K562 (cell line): ENCODE measurements around the gene LY6G5B. TPM values are rescaled to one million over a fixed set of nuclear protein-coding genes. Genes with fewer than 3 reads are reported as not detected.
A peak's percentile ranks its signal among the peaks of the same experiment; 100 is the strongest.

Experiments used
- CBX5 ChIP-seq: IDR thresholded peaks from 2 replicates; pipeline ENCODE4 v1.6.1; 2014; ENCODE audit warnings: low read depth, borderline replicate concordance
- FOSL1 ChIP-seq: fragments of 200-800 bp; sonication (Bioruptor generic); conservative IDR thresholded peaks from 2 replicates; pipeline ENCODE4 v1.6.1; 2016; ENCODE audit warnings: missing genetic modification characterization, missing compliant biosample characterization
- MTA2 ChIP-seq: fragments of 450-650 bp; IDR thresholded peaks from 2 replicates; pipeline ENCODE4 v1.6.1; 2016; ENCODE audit warnings: low read depth
- RUNX1 ChIP-seq: sonication (generic); IDR thresholded peaks from 2 replicates; pipeline ENCODE4 v1.6.1; 2016; ENCODE audit warnings: antibody characterized with exemption, low read depth
- SMARCA4 ChIP-seq: fragments of 450-650 bp; IDR thresholded peaks from 2 replicates; pipeline ENCODE4 v1.6.1; 2016
- YY1 ChIP-seq, 3 experiments: IDR thresholded peaks; 2 replicates each; pipeline ENCODE4 v1.6.1; 2011; ENCODE audit warnings: low read length in 2 of 3, mild to moderate bottlenecking in 2 of 3, moderate library complexity in 2 of 3, borderline replicate concordance in 1 of 3, control low read depth in 1 of 3, low read depth in 1 of 3; ENCODE audit not compliant: insufficient read depth in 3 of 3, insufficient replicate concordance in 2 of 3, control insufficient read depth in 1 of 3, insufficient read length in 1 of 3; ENCODE audit errors: extremely low read depth in 1 of 3
- ZFP1 ChIP-seq: fragments of 450-650 bp; formaldehyde crosslinking; IDR thresholded peaks from 2 replicates; pipeline ENCODE4 v1.4.0; 2020; ENCODE audit warnings: mild to moderate bottlenecking, mixed read lengths
- ZNF324 ChIP-seq: fragments of 250-450 bp; sonication (Bioruptor Pico); IDR thresholded peaks from 2 replicates; pipeline ENCODE4 v1.4.0; 2020; ENCODE audit warnings: mild to moderate bottlenecking
- polyA plus RNA-seq, 8 experiments: library from polyadenylated mRNA; depleted of rRNA in 4 of 8; stranded (reverse) in 5 of 8; unstranded in 3 of 8; fragments of >200 nt; fragmentation: Nextera tagmentation in 2 of 8; fragmentation: Illumina TruSeq in 1 of 8; extraction: Ambion mirVana in 2 of 8; extraction: Trizol in 1 of 8; gene quantifications; 2 replicates each; pipeline versions ENCODE4 v1.2.1 to v1.2.3, GENCODE V29; 2011 to 2014; ENCODE audit warnings: inconsistent platforms in 1 of 8, missing spikeins in 1 of 8
- total RNA-seq, 7 experiments: library from RNA; depleted of rRNA in 6 of 7; stranded (reverse); fragments of >200 nt in 6 of 7; fragmentation: Illumina TruSeq in 2 of 7; extraction: Trizol in 2 of 7; gene quantifications; 2 replicates each; pipeline versions ENCODE4 v1.2.1 to v1.2.3, GENCODE V29; 2011 to 2021; ENCODE audit warnings: low replicate concordance in 1 of 7
- TF ChIP-seq, protein P1 (sequence below), 2 experiments: fragments of 450-650 bp; formaldehyde crosslinking in 1 of 2; IDR thresholded peaks; 2 replicates each; pipeline versions ENCODE4 v1.4.0 to v1.6.1; 2014 to 2020; ENCODE audit warnings: mild to moderate bottlenecking in 2 of 2, borderline replicate concordance in 1 of 2, low read depth in 1 of 2
- TF ChIP-seq, protein P2 (sequence below): fragments of 200-400 bp; formaldehyde crosslinking; IDR thresholded peaks from 2 replicates; pipeline ENCODE4 v1.6.1; 2017; ENCODE audit warnings: mild to moderate bottlenecking, low read depth, low read length, moderate library complexity

LY6G5B gene
- total and polyA plus RNA-seq, 9 of the 15 experiments (the other 6 are each of a cell fraction or from before 2014, with no cell fraction given) = 6.0 to 27.0 (median 7.5) TPM

DNA sequence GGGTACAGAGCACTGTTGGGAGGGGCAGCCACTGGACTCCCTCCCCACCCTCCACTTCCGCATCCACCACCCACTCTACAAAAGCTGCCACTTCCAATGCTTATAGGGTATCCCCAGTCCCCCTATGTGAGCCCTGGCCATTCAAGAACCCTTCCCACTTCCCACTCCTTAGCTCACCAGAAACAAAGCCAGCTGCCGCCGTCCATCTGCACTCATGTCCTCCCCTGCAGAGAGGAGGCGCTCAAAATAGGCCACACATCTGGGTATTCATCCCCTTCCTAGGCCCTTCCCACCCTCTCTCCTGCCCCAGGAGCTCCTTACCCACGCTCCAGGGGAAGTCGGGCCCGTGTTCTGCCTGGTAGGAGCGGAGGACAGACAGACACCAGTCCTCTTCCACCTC is 17.5 kb downstream of the LY6G5B start (continued):
- TF ChIP-seq, protein P1, sequence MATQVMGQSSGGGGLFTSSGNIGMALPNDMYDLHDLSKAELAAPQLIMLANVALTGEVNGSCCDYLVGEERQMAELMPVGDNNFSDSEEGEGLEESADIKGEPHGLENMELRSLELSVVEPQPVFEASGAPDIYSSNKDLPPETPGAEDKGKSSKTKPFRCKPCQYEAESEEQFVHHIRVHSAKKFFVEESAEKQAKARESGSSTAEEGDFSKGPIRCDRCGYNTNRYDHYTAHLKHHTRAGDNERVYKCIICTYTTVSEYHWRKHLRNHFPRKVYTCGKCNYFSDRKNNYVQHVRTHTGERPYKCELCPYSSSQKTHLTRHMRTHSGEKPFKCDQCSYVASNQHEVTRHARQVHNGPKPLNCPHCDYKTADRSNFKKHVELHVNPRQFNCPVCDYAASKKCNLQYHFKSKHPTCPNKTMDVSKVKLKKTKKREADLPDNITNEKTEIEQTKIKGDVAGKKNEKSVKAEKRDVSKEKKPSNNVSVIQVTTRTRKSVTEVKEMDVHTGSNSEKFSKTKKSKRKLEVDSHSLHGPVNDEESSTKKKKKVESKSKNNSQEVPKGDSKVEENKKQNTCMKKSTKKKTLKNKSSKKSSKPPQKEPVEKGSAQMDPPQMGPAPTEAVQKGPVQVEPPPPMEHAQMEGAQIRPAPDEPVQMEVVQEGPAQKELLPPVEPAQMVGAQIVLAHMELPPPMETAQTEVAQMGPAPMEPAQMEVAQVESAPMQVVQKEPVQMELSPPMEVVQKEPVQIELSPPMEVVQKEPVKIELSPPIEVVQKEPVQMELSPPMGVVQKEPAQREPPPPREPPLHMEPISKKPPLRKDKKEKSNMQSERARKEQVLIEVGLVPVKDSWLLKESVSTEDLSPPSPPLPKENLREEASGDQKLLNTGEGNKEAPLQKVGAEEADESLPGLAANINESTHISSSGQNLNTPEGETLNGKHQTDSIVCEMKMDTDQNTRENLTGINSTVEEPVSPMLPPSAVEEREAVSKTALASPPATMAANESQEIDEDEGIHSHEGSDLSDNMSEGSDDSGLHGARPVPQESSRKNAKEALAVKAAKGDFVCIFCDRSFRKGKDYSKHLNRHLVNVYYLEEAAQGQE (IDR thresholded peaks at IDR 0.05; ENCODE audit: borderline replicate concordance) = no peak
- TF ChIP-seq, protein P1 (CRISPR knock-in tag; IDR thresholded peaks at IDR 0.05; ENCODE audit: low read depth) = 0 out of 2 replicates have a peak, but pooled peaks have one; percentile 30
- TF ChIP-seq, protein P2, sequence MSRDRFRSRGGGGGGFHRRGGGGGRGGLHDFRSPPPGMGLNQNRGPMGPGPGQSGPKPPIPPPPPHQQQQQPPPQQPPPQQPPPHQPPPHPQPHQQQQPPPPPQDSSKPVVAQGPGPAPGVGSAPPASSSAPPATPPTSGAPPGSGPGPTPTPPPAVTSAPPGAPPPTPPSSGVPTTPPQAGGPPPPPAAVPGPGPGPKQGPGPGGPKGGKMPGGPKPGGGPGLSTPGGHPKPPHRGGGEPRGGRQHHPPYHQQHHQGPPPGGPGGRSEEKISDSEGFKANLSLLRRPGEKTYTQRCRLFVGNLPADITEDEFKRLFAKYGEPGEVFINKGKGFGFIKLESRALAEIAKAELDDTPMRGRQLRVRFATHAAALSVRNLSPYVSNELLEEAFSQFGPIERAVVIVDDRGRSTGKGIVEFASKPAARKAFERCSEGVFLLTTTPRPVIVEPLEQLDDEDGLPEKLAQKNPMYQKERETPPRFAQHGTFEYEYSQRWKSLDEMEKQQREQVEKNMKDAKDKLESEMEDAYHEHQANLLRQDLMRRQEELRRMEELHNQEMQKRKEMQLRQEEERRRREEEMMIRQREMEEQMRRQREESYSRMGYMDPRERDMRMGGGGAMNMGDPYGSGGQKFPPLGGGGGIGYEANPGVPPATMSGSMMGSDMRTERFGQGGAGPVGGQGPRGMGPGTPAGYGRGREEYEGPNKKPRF = no peak
- TF ChIP-seq YY1 (IDR thresholded peaks at IDR 0.05; ENCODE audit: borderline replicate concordance in 1 of 3, control insufficient read depth in 1 of 3, extremely low read depth in 1 of 3, insufficient read depth in 3 of 3, insufficient read length in 1 of 3, insufficient replicate concordance in 2 of 3, low read depth in 1 of 3, low read length in 2 of 3) (peak in 1 of 3 experiments; percentile 25), FOSL1 (no peak), RUNX1 (peak; percentile 27), MTA2 (no peak), SMARCA4 (no peak), ZNF324 (CRISPR knock-in tag) (no peak), ZFP1 (CRISPR knock-in tag) (no peak), CBX5 (no peak)
